Daoy (cell line): ENCODE measurements around the gene BTRC. TPM values are rescaled to one million over a fixed set of nuclear protein-coding genes. Genes with fewer than 3 reads are reported as not detected.

Experiments used
- DNase-seq: peaks from one replicate; pipeline ENCODE4 v3.0.0-alpha.2; 2015; ENCODE audit warnings: low read depth
- total RNA-seq: library from RNA; depleted of rRNA; stranded (reverse); fragments of >200 nt; shearing (Covaris generic); gene quantifications from 2 replicates; pipeline ENCODE4 v1.2.3, GENCODE V29; 2014

BTRC gene
- total RNA-seq, 1 experiment from 2014 or later: 8.2 TPM

DNA sequence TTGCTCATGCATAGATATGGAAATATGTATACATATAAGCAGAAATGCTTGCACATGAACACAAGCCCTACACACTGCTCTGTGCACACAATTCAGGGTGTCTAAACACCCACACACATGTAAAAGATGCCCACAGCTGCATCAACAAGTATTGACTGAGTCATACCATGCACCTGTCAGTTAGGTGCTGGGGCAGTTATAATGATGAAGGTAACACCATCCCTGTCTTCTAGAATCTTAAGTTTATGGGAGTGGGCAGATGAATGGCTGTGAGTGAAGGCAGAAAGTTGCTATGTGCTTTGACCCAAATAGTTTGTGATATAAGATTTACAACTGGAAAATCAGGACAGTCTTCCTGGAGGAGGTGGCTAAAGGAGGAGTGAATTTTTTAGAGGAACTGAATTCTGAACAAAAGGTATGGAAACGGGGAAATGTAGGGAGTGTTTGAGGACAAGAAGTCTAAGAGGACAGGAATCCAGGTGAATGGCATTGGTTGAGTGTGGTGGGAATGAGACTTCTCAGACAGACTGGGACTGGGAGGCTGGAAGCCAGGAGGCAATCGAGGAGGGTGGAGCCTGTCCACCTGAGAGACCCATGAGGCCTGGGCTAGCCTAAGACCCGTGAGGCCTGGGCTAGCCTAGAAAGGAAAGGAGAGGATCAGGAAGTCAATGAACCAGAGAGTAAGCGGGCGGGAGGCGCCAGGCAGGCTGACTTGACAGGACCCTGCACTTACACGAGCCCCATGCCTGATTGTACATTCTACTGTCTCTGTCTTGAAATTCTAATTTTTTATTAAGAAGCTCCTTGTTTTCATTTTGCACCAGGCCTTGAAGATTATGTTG is 213.4 kb downstream of the BTRC start:
- DNase-seq: no peak

DNA sequence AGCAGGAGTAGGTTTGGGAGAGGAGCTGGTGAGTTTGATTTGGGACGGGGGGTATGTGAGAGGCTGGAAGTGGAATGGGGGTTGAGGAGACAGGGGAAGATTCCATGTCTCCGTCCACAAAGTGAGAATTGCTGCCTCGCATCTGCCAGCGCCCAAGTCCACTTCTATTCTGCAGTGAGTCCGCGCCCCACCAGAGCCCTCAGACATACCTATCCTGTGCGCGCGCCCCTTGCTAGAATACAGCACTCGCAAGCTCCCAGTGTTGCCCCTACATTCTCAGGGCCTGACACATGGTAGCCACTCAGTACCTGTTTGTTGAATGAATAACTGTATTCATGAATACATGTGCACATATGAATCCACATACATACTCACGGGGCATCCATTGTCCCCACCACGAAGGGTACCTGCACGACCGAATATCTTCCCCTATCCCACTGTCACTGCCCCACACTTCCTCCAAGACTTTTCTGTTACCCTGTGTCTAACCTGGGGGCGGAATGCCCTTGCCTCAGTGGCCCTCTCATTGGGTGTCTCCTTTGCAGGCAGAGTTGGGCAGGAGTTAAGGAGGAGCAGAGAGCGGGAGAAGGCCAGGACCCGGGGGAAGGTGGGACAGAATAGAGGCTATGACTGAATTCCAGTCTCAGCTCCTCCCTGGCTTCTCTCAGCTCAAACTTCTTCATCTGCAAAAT is 214.2 kb downstream of the BTRC start:
- no peak for DNase-seq

DNA sequence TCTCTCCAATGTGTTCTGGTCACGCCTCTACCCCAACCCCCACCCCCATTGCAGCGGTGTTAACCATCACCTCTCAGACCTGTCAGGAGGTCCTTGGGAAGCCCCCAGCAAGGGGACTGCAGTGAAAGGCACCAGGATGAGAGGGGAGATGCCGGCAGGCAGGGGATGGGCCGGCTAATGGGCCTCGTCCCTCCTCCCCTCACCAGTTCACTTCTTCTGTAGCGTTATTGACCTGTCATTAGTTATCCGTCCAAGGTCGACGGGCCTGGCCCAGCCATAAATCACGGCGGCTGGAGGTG is 215.3 kb downstream of the BTRC start:
- DNase-seq: no peak

DNA sequence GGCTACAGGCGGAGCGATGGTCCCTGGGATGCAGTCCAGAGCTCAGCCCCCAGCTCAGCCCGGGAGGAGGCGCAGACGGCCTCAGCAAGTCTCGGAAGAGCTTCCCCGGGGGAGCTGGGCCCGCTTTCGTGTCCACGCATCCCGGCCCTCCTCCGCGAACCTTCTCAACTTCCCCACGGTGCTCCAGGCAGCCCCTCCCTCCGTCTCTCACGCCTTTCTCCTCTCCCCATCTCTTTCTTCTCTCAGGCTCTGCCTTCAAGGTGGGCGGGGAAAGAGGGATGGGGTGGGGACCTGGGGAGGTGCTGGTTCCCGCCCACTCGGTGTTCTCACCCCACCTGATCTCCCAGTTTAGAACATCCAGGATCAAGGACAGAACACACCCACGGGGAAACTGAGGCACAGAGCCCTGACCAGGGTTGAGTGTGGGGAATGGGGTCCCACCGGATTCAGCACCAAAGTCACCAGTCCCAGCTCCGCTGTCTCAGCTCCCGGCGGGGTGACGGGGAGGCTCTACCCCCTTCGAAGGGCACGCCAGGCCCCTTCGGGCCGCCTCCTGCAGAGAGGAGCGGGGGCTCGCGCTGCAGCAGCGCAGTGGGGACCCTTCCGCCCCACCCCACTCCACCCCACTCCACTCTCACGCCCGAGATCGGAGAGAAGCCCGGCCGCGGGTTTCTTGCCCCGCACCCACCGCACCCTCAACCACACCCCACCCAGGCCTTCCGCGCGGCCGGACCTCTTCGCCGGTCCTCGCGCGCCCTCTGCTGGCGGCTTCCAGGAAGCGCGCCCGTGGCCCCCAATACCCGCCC is 215.9 kb downstream of the BTRC start:
- peak; percentile 74 for DNase-seq

DNA sequence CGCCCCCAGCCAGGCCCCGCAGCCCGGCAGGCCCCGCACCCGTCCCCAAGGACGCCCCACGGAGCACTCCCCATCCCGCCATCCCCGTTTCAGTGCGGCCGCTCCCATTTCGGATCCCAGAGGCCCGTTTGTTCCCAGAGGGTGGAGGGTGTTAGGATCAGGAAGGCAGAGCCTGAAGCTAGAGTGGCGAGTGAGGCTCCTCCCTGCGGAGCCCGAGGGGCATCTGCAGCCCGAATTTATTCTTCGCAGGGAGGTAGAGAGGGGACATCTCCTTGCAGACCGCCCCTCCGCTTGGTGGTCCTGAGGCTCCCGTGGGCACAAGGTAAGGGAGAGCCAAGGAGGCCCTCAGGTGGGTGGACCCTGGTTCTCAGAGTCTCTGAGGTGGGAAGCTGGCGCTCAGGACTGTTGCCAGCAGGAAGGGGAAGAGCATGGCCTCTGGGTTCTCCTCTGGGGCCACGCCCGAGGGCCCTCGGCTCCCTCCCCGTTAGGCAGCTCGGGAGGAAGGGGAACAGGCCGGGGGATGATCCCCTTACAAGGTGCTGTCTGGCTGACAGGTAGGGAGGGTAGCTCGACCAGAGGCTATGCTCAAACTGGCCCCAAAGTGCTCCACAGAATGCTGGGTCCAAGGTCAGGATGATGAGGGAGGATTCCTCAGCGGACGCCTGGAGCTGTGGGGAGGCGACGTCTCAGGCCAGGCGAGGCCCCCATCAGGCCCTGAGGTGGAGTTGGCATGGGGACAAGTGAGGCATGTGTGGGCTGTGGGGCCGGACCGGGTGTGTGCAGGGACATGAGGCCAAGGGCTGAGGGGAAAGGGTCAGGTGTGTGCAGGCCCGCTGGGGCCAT is 216.7 kb downstream of the BTRC start:
- no peak for DNase-seq

DNA sequence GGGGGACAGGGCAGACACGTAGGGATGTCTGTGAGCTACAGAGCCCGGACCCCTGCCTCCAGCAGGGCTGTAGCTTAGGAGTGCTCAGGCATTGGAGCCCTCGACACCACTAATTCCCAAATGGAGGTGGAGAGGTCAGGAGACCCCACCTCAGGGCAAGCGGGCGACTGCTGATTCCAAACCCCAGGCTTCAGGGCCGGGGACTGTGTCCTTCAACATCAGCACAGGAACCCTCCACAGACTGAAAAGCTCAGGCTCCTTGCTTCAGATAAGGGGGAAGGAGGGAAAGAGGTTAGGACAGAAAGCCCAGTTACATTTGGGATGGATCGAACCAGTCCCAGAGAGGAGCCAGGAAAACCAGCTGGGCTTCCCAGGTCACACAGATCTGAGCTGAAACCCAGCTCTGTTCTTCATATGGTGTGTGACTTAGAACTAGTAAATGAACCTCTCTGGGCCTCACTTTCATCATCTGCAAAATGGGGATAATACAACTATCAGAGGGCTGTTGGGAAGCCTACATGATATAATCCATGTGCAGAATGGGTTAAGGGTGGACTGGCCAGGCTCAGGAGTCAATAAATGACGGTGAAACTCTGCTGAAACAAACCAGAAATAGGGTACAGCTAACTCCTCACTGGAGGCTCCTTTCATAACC is 217.4 kb downstream of the BTRC start:
- DNase-seq: no peak

DNA sequence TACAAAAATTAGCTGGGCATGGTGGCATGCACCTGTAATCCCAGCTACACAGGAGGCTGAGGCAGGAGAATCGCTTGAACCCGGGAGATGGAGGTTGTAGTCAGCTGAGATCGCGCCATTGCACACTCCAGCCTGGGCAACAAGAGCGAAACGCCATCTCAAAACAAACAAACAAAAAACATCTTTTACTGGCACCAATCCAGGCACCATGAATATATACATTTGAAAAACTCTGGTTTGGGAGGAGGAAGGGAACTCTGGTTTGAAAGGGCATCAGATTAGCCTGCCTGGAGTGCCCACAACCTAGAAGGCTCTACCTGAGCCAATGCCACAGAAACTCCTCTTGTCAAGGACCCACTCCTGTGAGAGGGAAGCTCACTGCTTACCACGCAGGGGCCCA is 218.2 kb downstream of the BTRC start:
- no peak for DNase-seq

DNA sequence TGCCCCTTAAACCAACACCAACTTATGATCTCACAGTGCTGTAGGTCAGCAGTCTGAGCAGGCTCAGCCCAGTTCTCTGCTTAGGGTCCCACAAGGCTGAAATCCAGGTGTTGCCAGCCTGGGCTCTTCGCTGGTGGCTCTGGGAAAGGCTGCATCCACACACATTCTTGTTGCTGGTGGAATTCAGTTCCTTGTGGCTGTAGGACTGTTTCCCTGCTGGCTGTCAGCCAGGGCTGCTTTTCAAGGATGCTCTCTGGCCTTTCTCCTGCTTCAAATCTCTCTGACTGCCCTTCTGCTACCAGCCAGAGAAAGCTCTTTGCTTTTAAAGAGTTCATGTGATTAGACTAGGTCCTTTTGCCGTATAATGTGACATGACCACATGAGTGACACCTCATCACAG is 218.8 kb downstream of the BTRC start:
- DNase-seq: no peak

DNA sequence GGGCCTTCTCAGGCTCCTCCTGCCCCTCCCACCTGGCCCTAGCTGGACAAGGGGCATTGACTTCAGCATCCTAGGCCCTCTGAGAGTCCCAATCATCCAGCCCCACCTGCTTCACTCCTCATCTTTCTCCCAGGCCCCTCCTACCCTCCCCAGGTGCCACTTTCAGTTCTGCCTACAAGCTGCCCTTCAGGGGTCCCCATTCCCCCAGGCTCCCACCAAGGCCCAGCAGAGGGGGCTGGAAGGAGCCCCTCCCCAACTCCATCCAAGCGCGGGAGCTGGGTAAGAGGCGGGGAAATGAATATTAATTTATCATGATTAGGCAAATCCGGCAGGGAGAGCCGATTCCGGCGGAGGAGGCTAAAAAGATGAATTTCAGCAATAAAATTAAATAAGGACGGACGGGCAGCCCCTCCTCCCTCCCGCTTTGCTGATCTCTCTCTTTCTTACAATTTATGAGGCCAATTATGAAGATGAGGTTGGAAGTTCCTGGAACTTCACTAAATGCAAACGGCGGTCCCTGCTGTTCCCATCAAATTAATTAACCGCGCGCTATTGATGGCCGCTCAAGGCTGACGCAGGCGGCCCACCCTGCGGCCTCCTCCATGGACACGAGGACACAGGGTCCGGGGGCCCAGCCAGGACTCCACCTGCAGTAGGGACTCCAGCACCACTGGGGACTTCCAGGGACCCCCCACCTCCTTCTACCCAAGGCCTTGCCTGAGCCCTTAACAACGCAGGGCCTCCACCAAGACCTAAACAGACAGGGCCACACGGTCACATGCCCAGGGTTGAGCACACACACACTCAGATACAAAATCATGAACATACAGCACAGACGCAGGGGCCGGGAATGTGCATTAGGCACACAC is 220.2 kb downstream of the BTRC start:
- DNase-seq: no peak

DNA sequence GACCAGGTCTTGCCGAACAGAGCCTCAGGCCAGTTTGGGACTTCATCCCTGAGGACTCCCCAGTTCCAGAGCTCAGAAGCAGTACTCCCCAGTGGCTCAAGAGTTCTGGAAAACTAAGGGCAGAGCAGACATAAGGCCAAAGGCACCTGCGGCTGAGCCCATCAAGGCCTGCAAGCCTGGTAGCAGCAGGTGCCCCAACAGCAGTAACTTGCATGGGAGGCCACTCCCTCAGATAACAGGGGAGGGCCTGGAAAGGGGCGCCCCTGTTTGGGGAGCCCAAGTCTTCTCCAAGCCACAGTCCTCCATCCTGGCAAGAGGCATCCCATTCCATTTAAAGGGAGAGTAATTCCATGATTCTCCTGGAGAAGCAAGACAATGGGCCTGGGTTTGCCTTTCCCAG is 221.1 kb downstream of the BTRC start:
- DNase-seq: no peak

DNA sequence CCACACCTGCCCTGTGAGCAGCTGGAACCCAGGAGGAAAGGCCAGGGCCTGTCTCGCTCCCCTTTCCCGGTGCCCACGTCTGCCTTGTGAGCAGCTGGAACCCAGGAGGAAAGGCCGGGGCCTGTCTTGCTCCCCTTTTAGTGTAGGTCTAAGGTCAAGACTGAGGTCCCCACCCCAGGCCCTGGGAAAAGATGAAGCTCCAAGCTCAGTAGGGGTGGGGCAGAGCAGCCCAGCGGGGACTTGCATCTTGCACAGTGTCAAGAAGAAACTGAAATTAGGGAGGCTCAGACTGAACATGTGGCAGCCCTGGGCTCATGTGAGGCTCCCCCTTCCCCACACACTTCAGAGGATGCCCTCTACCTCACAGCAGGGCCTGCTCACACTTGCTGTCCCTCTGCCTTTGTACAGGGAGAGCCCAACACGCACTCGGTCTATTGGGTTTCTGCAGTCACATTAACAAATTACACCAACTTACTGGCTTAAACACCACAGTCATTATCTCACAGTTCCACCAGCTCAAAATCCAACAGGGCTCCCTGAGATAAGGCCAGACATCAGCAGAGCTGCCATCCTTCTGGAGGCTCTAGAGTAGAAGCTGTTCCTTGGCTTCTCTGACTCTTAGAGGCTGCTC is 221.7 kb downstream of the BTRC start:
- no peak for DNase-seq

DNA sequence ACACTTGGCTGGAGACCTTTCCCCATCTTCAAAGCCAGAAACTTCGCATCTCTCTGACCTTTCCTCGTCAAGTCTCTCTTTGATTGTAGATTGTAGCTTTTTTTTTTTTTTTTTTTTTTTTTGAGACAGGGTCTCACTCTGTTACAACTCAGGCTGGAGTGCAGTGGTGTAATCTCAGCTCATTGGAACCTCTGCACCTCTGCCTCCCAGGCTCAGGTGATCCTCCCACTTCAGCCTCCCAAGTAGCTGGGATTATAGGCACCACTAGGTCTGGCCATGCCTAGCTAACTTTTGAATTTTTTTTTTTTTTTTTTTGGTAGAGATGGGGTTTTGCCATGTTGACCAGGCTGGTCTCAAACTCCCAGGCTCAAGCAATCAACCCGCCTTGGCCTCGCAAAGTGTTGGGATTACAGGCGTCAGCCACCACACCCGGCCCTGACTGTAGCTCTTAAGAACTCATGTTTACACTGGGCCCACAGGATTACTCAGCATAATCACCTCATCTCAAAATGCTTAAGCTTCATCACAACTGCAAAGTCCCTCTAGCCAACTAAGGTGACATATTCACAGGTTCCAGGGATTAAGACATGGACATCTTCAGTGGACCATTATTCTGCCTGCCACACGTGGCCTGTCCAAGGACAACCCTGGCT is 222.4 kb downstream of the BTRC start:
- peak; percentile 21 for DNase-seq

DNA sequence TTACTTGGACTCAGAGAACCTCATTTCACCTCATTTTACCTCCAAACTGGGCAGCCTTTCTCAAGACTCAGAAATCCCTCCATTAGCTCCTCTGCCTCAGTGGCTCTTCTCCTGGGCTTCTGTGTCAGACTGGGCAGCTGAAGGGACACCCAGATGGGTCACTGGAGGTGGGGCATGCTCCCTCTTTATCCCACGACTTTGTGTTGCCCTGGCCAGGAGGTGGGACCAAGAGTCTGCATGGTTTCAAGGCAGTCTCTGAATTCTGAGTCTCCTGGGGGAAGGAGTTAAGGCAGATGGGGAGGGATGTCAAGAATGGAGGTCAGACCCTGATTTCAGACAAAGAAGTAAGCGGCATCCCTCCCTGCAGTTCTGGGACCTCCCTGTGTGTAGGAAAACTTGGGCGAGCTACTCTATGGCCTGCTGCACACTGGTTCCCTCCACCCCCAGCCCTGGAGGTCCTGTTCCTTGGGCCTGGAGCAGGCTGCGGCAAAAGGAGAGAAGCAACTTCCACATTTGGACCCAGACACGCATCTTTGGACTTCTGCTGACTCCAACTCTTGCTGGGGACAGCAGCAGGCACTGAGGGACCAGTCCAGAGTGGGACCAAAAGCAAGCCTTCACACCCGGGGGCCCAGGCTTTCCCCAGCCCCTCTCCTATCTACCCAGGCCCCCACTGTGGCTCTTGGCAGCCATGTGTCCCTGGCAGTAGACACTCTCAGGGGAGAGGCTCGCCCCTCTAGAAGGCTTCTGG is 223.3 kb downstream of the BTRC start:
- no peak for DNase-seq

DNA sequence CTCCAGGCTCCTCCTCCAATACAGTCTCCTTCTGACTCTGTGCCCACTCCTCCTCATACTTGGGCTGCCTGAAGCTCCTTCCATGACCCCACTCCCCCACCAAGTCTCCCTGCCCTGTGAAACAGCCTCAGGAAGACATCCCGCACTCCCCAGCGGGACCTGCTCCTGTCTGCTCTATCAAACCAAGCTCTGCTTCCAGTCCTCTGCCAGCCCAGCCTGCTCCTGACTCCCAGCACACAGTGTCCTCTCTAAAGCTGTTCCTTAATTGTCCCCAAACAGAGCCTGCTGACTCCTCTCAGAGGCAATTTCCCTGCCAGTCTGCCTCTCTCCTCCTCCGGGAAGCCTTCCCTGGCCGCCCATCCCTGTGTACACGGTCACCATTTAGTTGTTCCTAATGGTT is 224.2 kb downstream of the BTRC start:
- DNase-seq: no peak

DNA sequence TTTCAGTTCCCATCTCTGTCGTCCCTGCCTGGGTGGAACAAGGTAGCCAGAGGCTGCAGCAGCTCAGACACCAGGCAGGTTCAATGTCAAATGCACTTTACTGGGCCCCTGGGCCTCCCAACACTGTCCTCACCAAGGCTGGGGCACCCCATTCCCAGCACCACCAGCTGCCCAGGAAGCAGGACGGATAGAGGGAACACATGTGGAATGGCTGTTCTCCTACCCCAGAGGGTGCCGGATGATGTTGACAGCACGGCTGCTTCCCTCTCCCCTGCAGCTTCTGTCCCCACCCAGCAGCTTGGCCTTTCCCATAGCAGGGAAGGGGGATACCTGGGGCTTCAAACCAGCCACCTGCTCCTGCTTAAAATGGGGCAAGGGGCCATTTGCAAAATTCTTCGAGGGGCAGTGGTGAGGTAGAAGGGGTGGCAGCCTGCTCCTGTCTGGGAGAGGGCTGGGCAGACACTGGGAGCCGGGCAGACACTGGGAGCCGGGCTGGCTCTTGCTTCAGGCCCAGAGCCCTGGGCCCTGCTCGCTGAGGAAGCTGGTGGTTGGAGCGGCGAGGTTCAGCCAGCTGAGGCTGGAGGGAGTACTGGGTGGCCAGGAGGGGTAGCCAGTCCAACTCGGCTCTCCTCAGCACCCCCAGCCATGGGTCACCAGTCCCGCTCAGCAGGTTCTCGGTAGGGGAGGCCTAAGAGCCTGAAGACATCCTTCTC is 225.0 kb downstream of the BTRC start:
- no peak for DNase-seq

DNA sequence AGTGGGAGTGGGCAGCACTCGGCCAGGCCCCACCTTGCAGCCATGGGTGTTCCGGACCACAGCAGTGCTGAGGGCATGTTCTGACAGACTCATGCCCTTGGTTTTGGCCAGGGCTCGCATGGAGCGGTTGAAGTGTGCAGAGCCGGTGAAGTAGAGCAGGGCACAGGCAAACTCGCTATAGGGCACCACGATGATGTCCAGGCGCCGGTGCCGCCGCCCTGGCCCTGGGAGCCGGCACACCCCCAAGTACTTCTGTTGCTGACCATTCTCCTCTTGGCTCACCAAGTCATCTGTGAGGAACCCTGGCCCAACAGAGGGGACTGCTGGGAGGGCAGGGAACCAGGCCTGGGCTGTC is 225.5 kb downstream of the BTRC start:
- DNase-seq: no peak

DNA sequence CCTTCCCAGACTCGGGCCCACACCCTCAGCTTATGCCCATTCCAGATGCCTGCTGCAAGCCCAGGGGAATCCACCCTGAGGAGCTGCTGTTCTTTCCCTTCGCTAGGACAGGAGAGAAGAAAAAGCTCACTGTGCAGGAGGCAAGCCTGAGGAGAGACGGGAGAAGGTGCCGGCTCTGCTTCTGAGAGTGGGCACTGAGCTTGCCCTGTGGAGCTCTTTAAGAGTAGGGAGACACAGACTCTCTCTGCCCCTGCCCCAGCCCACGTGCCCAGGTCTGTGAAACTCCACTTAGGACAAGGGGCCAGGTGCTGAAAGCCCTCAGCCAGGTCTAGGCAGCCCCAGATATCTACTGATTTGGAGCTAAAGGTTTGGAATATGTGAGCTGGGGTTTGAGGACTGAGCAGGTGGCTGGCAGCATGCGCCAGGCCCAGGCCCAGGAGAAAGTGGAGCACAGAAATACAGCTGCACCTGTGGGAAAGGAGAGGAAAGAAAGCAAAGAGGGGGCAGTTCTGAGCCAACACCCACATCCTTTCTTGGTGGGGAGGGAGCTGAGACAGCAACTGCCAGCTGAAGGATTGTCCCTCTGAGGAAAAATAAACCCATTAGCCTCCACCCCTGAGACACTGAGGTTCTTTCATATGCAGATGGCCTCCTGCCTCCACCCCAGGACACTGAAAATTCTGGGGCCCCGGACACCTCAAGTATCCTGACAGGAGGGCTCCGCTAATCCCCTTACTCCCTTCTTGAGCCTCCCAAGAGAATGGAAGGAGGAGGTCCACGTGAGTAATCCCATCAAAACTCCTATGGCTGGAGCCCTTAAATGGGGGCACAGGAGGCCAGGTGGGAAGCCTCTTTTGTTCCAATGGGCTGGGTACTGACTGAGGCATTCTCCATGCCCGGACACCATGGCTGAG is 226.8 kb downstream of the BTRC start:
- DNase-seq: no peak
